ENCODE data around the gene LARGE1.

LARGE1 gene

GRCh38 chr22:33493476-33494205 lies 426.6 kb downstream of the LARGE1 start:
- no peaks in the 10 kb centered on the region for H3K79me2 ChIP-seq (ENCODE audit: control insufficient read depth, insufficient read depth, low read length, poor library complexity)
- no peak overlapping the region for H3K18ac ChIP-seq (ENCODE audit: low read length)
- H3K23ac ChIP-seq (ENCODE audit: low read length) = no peak overlapping the region
- H4K91ac ChIP-seq (ENCODE audit: low read depth, low read length) = no peak overlapping the region
- H2AK5ac ChIP-seq (ENCODE audit: low read length) = no peak overlapping the region
- no peak overlapping the region for H3K27ac ChIP-seq (ENCODE audit: low read depth, low read length)
- no peak overlapping the region for H2BK12ac ChIP-seq (ENCODE audit: low read length)
- WGBS (ENCODE audit: extremely low coverage, insufficient coverage, insufficient read length) = no CpG with 5 or more reads among the region's 4 CpGs
- no peaks in the 10 kb centered on the region for H3K79me1 ChIP-seq (ENCODE audit: low read length)
- no peak overlapping the region for H3K4me2 ChIP-seq (ENCODE audit: low read length)
- no peak overlapping the region for H3K4me3 ChIP-seq (ENCODE audit: low read depth, low read length)
- H3K36me3 ChIP-seq (ENCODE audit: control insufficient read depth in 1 of 2, insufficient read depth in 2 of 2, low read length in 2 of 2) = no peaks in the 10 kb centered on the region
- H2BK5ac ChIP-seq (ENCODE audit: low read depth, low read length, poor library complexity) = no peak overlapping the region
- no peak overlapping the region for H2BK120ac ChIP-seq (ENCODE audit: insufficient read depth, low read length, poor library complexity)
- DNase-seq = no peak
- no peaks in the 10 kb centered on the region for H3K9me3 ChIP-seq (ENCODE audit: insufficient read depth, low read depth, low read length)
- no peak overlapping the region for H4K12ac ChIP-seq (ENCODE audit: low read depth, low read length)
- no peak overlapping the region for H4K8ac ChIP-seq (ENCODE audit: low read depth, low read length)
- no peaks in the 10 kb centered on the region for H3K27me3 ChIP-seq (ENCODE audit: insufficient read depth, low read length)
- H3K4ac ChIP-seq (ENCODE audit: low read depth, low read length) = no peak overlapping the region
- no peak overlapping the region for H3K14ac ChIP-seq (ENCODE audit: low read length)
- H3K4me1 ChIP-seq (ENCODE audit: control insufficient read depth in 1 of 2, insufficient read depth in 2 of 2, low read length in 2 of 2) = peaks cover 0 to 2% of the 10 kb centered on the region in 2 experiments
- no peak overlapping the region for H3K9ac ChIP-seq (ENCODE audit: low read length)
- H2AFZ ChIP-seq (ENCODE audit: insufficient read depth, low read length, poor library complexity) = no peak overlapping the region

- H3K79me2 ChIP-seq (ENCODE audit: control insufficient read depth, insufficient read depth, low read length, poor library complexity) = no peaks in the 10 kb centered on the region
- peak overlapping the region; percentile 45 for H2AFZ ChIP-seq (ENCODE audit: insufficient read depth, low read length, poor library complexity)
- no peak for DNase-seq
- no peaks in the 10 kb centered on the region for H3K9me3 ChIP-seq (ENCODE audit: insufficient read depth, low read depth, low read length)
- H3K4me1 ChIP-seq (ENCODE audit: control insufficient read depth in 1 of 2, insufficient read depth in 2 of 2, low read length in 2 of 2) = peaks cover 0 to 2% of the 10 kb centered on the region in 2 experiments
- no peak overlapping the region for H2AK5ac ChIP-seq (ENCODE audit: low read length)
- no peak overlapping the region for H3K4me2 ChIP-seq (ENCODE audit: low read length)
- no peak overlapping the region for H4K8ac ChIP-seq (ENCODE audit: low read depth, low read length)
- no CpG with 5 or more reads among the region's 4 CpGs for WGBS (ENCODE audit: extremely low coverage, insufficient coverage, insufficient read length)
- no peaks in the 10 kb centered on the region for H3K79me1 ChIP-seq (ENCODE audit: low read length)
- no peak overlapping the region for H3K14ac ChIP-seq (ENCODE audit: low read length)
- H3K4ac ChIP-seq (ENCODE audit: low read depth, low read length) = no peak overlapping the region
- H2BK5ac ChIP-seq (ENCODE audit: low read depth, low read length, poor library complexity) = no peak overlapping the region
- H4K12ac ChIP-seq (ENCODE audit: low read depth, low read length) = no peak overlapping the region
- no peak overlapping the region for H3K4me3 ChIP-seq (ENCODE audit: low read depth, low read length)
- no peaks in the 10 kb centered on the region for H3K36me3 ChIP-seq (ENCODE audit: control insufficient read depth in 1 of 2, insufficient read depth in 2 of 2, low read length in 2 of 2)
- H2BK12ac ChIP-seq (ENCODE audit: low read length) = no peak overlapping the region
- H3K9ac ChIP-seq (ENCODE audit: low read length) = no peak overlapping the region
- H3K27ac ChIP-seq (ENCODE audit: low read depth, low read length) = no peak overlapping the region
- H3K18ac ChIP-seq (ENCODE audit: low read length) = no peak overlapping the region
- no peak overlapping the region for H3K23ac ChIP-seq (ENCODE audit: low read length)
- no peaks in the 10 kb centered on the region for H3K27me3 ChIP-seq (ENCODE audit: insufficient read depth, low read length)
- H4K91ac ChIP-seq (ENCODE audit: low read depth, low read length) = no peak overlapping the region
- H2BK120ac ChIP-seq (ENCODE audit: insufficient read depth, low read length, poor library complexity) = no peak overlapping the region
Measured at GRCh38 chr22:33492210-33492651, 428.0 kb downstream of the LARGE1 start.

GRCh38 chr22:33487041-33487716 lies 433.1 kb downstream of the LARGE1 start:
- H3K23ac ChIP-seq (ENCODE audit: low read length) = no peak overlapping the region
- no peak overlapping the region for H2BK120ac ChIP-seq (ENCODE audit: insufficient read depth, low read length, poor library complexity)
- H3K14ac ChIP-seq (ENCODE audit: low read length) = no peak overlapping the region
- no peak for DNase-seq
- H4K12ac ChIP-seq (ENCODE audit: low read depth, low read length) = no peak overlapping the region
- H3K79me1 ChIP-seq (ENCODE audit: low read length) = no peaks in the 10 kb centered on the region
- H3K27ac ChIP-seq (ENCODE audit: low read depth, low read length) = no peak overlapping the region
- no peak overlapping the region for H4K91ac ChIP-seq (ENCODE audit: low read depth, low read length)
- H3K36me3 ChIP-seq (ENCODE audit: control insufficient read depth in 1 of 2, insufficient read depth in 2 of 2, low read length in 2 of 2) = no peaks in the 10 kb centered on the region
- no peak overlapping the region for H2AK5ac ChIP-seq (ENCODE audit: low read length)
- H3K4ac ChIP-seq (ENCODE audit: low read depth, low read length) = no peak overlapping the region
- H3K79me2 ChIP-seq (ENCODE audit: control insufficient read depth, insufficient read depth, low read length, poor library complexity) = no peaks in the 10 kb centered on the region
- H3K9me3 ChIP-seq (ENCODE audit: insufficient read depth, low read depth, low read length) = no peaks in the 10 kb centered on the region
- no peak overlapping the region for H2AFZ ChIP-seq (ENCODE audit: insufficient read depth, low read length, poor library complexity)
- no peak overlapping the region for H2BK5ac ChIP-seq (ENCODE audit: low read depth, low read length, poor library complexity)
- no peak overlapping the region for H3K18ac ChIP-seq (ENCODE audit: low read length)
- no peaks in the 10 kb centered on the region for H3K27me3 ChIP-seq (ENCODE audit: insufficient read depth, low read length)
- H3K4me2 ChIP-seq (ENCODE audit: low read length) = no peak overlapping the region
- no peaks in the 10 kb centered on the region for H3K4me1 ChIP-seq (ENCODE audit: control insufficient read depth in 1 of 2, insufficient read depth in 2 of 2, low read length in 2 of 2)
- H2BK12ac ChIP-seq (ENCODE audit: low read length) = no peak overlapping the region
- no peak overlapping the region for H3K9ac ChIP-seq (ENCODE audit: low read length)
- no peak overlapping the region for H3K4me3 ChIP-seq (ENCODE audit: low read depth, low read length)
- no CpG with 5 or more reads among the region's 6 CpGs for WGBS (ENCODE audit: extremely low coverage, insufficient coverage, insufficient read length)
- no peak overlapping the region for H4K8ac ChIP-seq (ENCODE audit: low read depth, low read length)

- H2BK12ac ChIP-seq (ENCODE audit: low read length) = no peak overlapping the region
- no peak overlapping the region for H3K9ac ChIP-seq (ENCODE audit: low read length)
- no peak overlapping the region for H4K8ac ChIP-seq (ENCODE audit: low read depth, low read length)
- no CpG with 5 or more reads among the region's 5 CpGs for WGBS (ENCODE audit: extremely low coverage, insufficient coverage, insufficient read length)
- no peaks in the 10 kb centered on the region for H3K79me1 ChIP-seq (ENCODE audit: low read length)
- H3K27ac ChIP-seq (ENCODE audit: low read depth, low read length) = no peak overlapping the region
- H2BK120ac ChIP-seq (ENCODE audit: insufficient read depth, low read length, poor library complexity) = no peak overlapping the region
- no peak overlapping the region for H3K4me3 ChIP-seq (ENCODE audit: low read depth, low read length)
- no peak overlapping the region for H3K18ac ChIP-seq (ENCODE audit: low read length)
- no peak for DNase-seq
- H2BK5ac ChIP-seq (ENCODE audit: low read depth, low read length, poor library complexity) = no peak overlapping the region
- no peak overlapping the region for H3K23ac ChIP-seq (ENCODE audit: low read length)
- no peak overlapping the region for H4K91ac ChIP-seq (ENCODE audit: low read depth, low read length)
- H3K4ac ChIP-seq (ENCODE audit: low read depth, low read length) = no peak overlapping the region
- peaks cover 0 to 4% of the 10 kb centered on the region in 2 experiments for H3K4me1 ChIP-seq (ENCODE audit: control insufficient read depth in 1 of 2, insufficient read depth in 2 of 2, low read length in 2 of 2)
- H2AK5ac ChIP-seq (ENCODE audit: low read length) = no peak overlapping the region
- H3K4me2 ChIP-seq (ENCODE audit: low read length) = no peak overlapping the region
- H3K79me2 ChIP-seq (ENCODE audit: control insufficient read depth, insufficient read depth, low read length, poor library complexity) = no peaks in the 10 kb centered on the region
- no peaks in the 10 kb centered on the region for H3K27me3 ChIP-seq (ENCODE audit: insufficient read depth, low read length)
- no peaks in the 10 kb centered on the region for H3K36me3 ChIP-seq (ENCODE audit: control insufficient read depth in 1 of 2, insufficient read depth in 2 of 2, low read length in 2 of 2)
- H3K9me3 ChIP-seq (ENCODE audit: insufficient read depth, low read depth, low read length) = no peaks in the 10 kb centered on the region
- no peak overlapping the region for H2AFZ ChIP-seq (ENCODE audit: insufficient read depth, low read length, poor library complexity)
- H3K14ac ChIP-seq (ENCODE audit: low read length) = no peak overlapping the region
- H4K12ac ChIP-seq (ENCODE audit: low read depth, low read length) = no peak overlapping the region
Measured at GRCh38 chr22:33481550-33481949, 438.7 kb downstream of the LARGE1 start.
